ENCODE data around the gene CRTC3. TPM values are rescaled to one million over a fixed set of nuclear protein-coding genes. Genes with fewer than 3 reads are reported as not detected.

CRTC3 gene
- total and polyA plus RNA-seq, 8 donors, result 7.1 to 17.6 (median 11.4) TPM

- 56 to 64% methylated on average over 7 of the region's 7 CpGs for WGBS, 2 donors
- H3K27me3 ChIP-seq, result no peaks in the 10 kb centered on the region
- intact Hi-C loops (cut with DNase I), result no loop called here
- no peak for ATAC-seq
- no peak for DNase-seq
- no peak overlapping the region for H3K4me3 ChIP-seq
- no peaks in the 10 kb centered on the region for H3K36me3 ChIP-seq
- no peak for TF ChIP-seq CTCF (IDR thresholded peaks at IDR 0.05)
- H3K4me1 ChIP-seq, result peaks cover 13 to 26% (median 24%) of the 10 kb centered on the region in 3 donors
- no peak for FAIRE-seq
- peak overlapping the region in 3 of 4 donors; percentile 45 to 56 (median 46) for H3K27ac ChIP-seq
- H3K9me3 ChIP-seq, result no peaks in the 10 kb centered on the region
Observed at GRCh38 chr15:90553248-90553745, 23.6 kb downstream of the CRTC3 start.

- peak; percentile 67 to 88 (median 86) for DNase-seq
- intact Hi-C loops (cut with DNase I), result no loop called here
- Histone ChIP-seq H3K27me3 (no peaks in the 10 kb centered on the region), H3K4me3 (no peak overlapping the region), H3K9me3 (no peaks in the 10 kb centered on the region), H3K4me1 (peaks cover 13 to 46% (median 36%) of the 10 kb centered on the region in 3 donors), H3K36me3 (no peaks in the 10 kb centered on the region), H3K27ac (peak overlapping the region; percentile 58 to 87 (median 79))
- TF ChIP-seq CTCF (IDR thresholded peaks at IDR 0.05), result no peak
- ATAC-seq, result peak; percentile 87 to 91 (median 90)
- WGBS, 2 donors, result 31 to 35% methylated on average over 12 of the region's 12 CpGs
- no peak for FAIRE-seq
Observed at GRCh38 chr15:90557186-90558084, 27.7 kb downstream of the CRTC3 start.

DNA sequence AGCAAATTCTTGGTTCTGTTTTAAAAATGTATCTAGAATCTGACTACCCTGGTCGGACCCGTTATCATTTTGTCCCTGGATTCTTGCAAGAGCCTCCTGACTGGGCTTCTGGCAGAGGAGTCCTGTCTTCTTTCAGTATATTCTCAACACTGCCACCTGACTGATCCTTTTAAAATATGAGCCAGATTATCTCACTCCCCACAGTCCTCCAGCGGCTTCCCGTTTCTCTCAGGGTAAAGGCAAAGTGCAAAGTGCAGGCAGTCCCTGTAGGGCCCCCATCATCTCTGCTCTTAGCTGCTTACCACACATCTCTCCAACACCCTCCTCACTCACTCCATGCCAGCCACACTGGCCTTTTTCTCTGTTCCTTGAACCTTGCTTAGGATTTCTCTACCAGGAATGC lies 28.4 kb downstream of the CRTC3 start:
- DNase-seq (no peak), ATAC-seq (peak; percentile 23 to 62 (median 38)), FAIRE-seq (no peak)
- intact Hi-C loops (cut with DNase I), result no loop called here
- peaks cover 6 to 39% (median 30%) of the 10 kb centered on the region in 3 donors for H3K4me1 ChIP-seq
- WGBS, 2 donors, result 5% methylated on average over 4 of the region's 4 CpGs
- no peaks in the 10 kb centered on the region for H3K27me3 ChIP-seq
- no peak for TF ChIP-seq CTCF (IDR thresholded peaks at IDR 0.05)
- H3K27ac ChIP-seq, result peak overlapping the region; percentile 58 to 87 (median 79)
- no peaks in the 10 kb centered on the region for H3K36me3 ChIP-seq
- H3K4me3 ChIP-seq, result no peak overlapping the region
- H3K9me3 ChIP-seq, result no peaks in the 10 kb centered on the region

- Histone ChIP-seq H3K9me3 (no peaks in the 10 kb centered on the region), H3K4me1 (peaks cover 6 to 39% (median 35%) of the 10 kb centered on the region in 3 donors), H3K27ac (peak overlapping the region; percentile 58 to 87 (median 79)), H3K27me3 (no peaks in the 10 kb centered on the region), H3K4me3 (no peak overlapping the region), H3K36me3 (no peaks in the 10 kb centered on the region)
- no peak for FAIRE-seq
- no peak for DNase-seq
- intact Hi-C loops (cut with DNase I), result no loop called here
- no peak for TF ChIP-seq CTCF (IDR thresholded peaks at IDR 0.05)
- WGBS, 2 donors, result 100% methylated on average over 1 of the region's 1 CpG
- ATAC-seq, result no peak
Observed at GRCh38 chr15:90559119-90559518, 29.4 kb downstream of the CRTC3 start.

All from pancreas (tissue), 10 donors.